VCaP (cell line): ENCODE data around the gene LGR6.

Source experiments
- H3K27ac ChIP-seq: fragments of 450-650 bp; 2 replicates; pipeline ENCODE4 v1.5.1; 2017
- CTCF ChIP-seq: fragments of 450-650 bp; conservative IDR thresholded peaks from 2 replicates; pipeline ENCODE4 v1.5.1; 2017; ENCODE audit warnings: mild to moderate bottlenecking, moderate library complexity

The LGR6 gene

GRCh38 chr1:202247837-202248795, 54.5 kb downstream of the LGR6 start:
- TF ChIP-seq CTCF = no peak
- no peak overlapping the region for H3K27ac ChIP-seq

DNA sequence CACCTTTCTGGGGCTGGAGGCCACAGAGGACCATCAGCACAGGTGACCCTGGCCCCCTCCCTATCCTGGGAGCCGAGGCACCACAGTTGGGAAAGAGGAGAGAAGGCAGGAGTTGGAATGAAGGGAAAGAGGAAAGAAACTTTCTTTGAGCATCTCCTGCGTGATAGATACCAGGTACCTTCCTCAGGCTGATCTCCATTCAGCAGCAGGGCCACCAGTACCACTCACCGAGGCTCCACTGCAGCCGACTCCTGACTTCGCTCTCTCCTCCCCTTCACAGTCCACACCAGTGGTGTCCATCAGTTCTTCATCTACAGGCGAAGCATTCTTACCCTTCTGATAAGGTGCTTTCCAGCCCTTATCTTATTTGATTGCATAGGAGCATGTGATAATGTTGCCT, 55.3 kb downstream of the LGR6 start:
- no peak for TF ChIP-seq CTCF

DNA sequence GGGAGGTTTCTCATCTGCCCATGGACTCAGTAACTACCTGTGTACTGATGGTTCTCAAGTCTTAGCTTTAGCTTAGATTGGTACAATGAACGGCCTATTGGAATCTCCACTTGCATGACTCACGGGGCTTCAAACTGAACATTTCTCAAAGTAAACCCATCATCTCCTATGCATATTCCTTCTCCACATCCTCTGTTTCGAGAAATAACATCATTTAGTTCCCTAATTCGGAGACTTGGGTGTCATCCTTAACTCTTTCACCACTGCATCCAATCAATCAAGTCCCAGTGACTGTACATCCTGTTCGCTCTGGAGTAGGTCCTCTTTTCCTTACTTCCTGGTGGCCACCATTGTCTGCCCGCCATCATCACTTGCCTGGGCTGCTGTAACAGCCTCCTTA, 55.8 kb downstream of the LGR6 start:
- TF ChIP-seq CTCF = no peak
- H3K27ac ChIP-seq = no peak overlapping the region

More for the DNA sequence above, 55.3 kb downstream of the LGR6 start:
- H3K27ac ChIP-seq = no peak overlapping the region

GRCh38 chr1:202249846-202250245, 56.2 kb downstream of the LGR6 start:
- H3K27ac ChIP-seq = no peak overlapping the region
- TF ChIP-seq CTCF = no peak

GRCh38 chr1:202250982-202251381, 57.4 kb downstream of the LGR6 start:
- no peak overlapping the region for H3K27ac ChIP-seq
- TF ChIP-seq CTCF = no peak

- no peak overlapping the region for H3K27ac ChIP-seq
- no peak for TF ChIP-seq CTCF
Measured at GRCh38 chr1:202251424-202252256, 58.0 kb downstream of the LGR6 start.

- H3K27ac ChIP-seq = no peak overlapping the region
- no peak for TF ChIP-seq CTCF
Measured at GRCh38 chr1:202252271-202252670, 58.7 kb downstream of the LGR6 start.
